Naive thymus-derived CD4-positive, alpha-beta T cell (primary cell): ENCODE data around the gene JAML. TPM values are rescaled to one million over a fixed set of nuclear protein-coding genes. Genes with fewer than 3 reads are reported as not detected.

Experiments used
- ATAC-seq: fragments of 150-1000 bp; cut with Tn5 transposase; 2 replicates; pipeline ENCODE4 v1.10.0; 2021; ENCODE audit warnings: mild to moderate bottlenecking, moderate library complexity
- CTCF ChIA-PET: fragments of 350-600 bp; sonication (Branson Sonifier 250); formaldehyde crosslinking; loops from one replicate; lab custom pipeline; 2021; ENCODE audit warnings: antibody characterized with exemption; lab: Charles Lee
- POLR2A ChIA-PET: fragments of 350-600 bp; sonication (Branson Sonifier 250); formaldehyde crosslinking; loops from one replicate; lab custom pipeline; 2021; ENCODE audit warnings: antibody characterized with exemption, inconsistent platforms; lab: Charles Lee
- DNase-seq, 9 donors: peaks; one replicate each; pipeline versions ENCODE4 v3.0.0 to v3.0.0-alpha.2; 2020 to 2022; ENCODE audit warnings: mixed read lengths in 1 of 9
- H3K27ac ChIP-seq: one replicate; pipeline ENCODE4 v1.7.0; 2013; ENCODE audit warnings: mild to moderate bottlenecking, low read depth, low read length, moderate library complexity
- H3K27me3 ChIP-seq, 2 donors: one replicate each; pipeline ENCODE4 v1.7.0; 2013; ENCODE audit warnings: low read length in 2 of 2, mild to moderate bottlenecking in 2 of 2, moderate library complexity in 2 of 2; ENCODE audit not compliant: control insufficient read depth in 2 of 2, insufficient read depth in 2 of 2
- H3K36me3 ChIP-seq, 3 experiments: 1 replicate in 2 of 3; 2 replicates in 1 of 3; pipeline ENCODE4 v1.7.0; 2013; ENCODE audit warnings: low read length in 3 of 3, mild to moderate bottlenecking in 3 of 3, moderate library complexity in 1 of 3; ENCODE audit not compliant: insufficient read depth in 3 of 3, control insufficient read depth in 2 of 3
- H3K4me1 ChIP-seq, 2 donors: one replicate each; pipeline ENCODE4 v1.7.0; 2013; ENCODE audit warnings: low read length in 2 of 2, mild to moderate bottlenecking in 2 of 2, moderate library complexity in 1 of 2; ENCODE audit not compliant: control insufficient read depth in 2 of 2, insufficient read depth in 2 of 2
- H3K4me3 ChIP-seq: 2 replicates; pipeline ENCODE4 v1.7.0; 2013; ENCODE audit warnings: mild to moderate bottlenecking, low read length
- H3K9me3 ChIP-seq, 3 experiments: 1 replicate in 2 of 3; 2 replicates in 1 of 3; pipeline ENCODE4 v1.7.0; 2013; ENCODE audit warnings: low read length in 3 of 3; ENCODE audit not compliant: control insufficient read depth in 2 of 3
- H3K27ac Mint-ChIP-seq, 9 donors: one replicate each; pipeline ENCODE4 v1.8.0; 2020 to 2022; ENCODE audit warnings: mixed read lengths in 9 of 9, mild to moderate bottlenecking in 8 of 9, moderate library complexity in 5 of 9, inconsistent platforms in 2 of 9
- H3K27me3 Mint-ChIP-seq, 5 donors: one replicate each; pipeline ENCODE4 v1.8.0; 2021 to 2022; ENCODE audit warnings: mixed read lengths in 5 of 5, mild to moderate bottlenecking in 1 of 5
- H3K36me3 Mint-ChIP-seq, 5 donors: one replicate each; pipeline ENCODE4 v1.8.0; 2020 to 2022; ENCODE audit warnings: mixed read lengths in 5 of 5, mild to moderate bottlenecking in 3 of 5, inconsistent platforms in 1 of 5
- H3K4me1 Mint-ChIP-seq, 7 donors: one replicate each; pipeline ENCODE4 v1.8.0; 2020 to 2022; ENCODE audit warnings: mixed read lengths in 7 of 7, mild to moderate bottlenecking in 3 of 7, inconsistent platforms in 1 of 7
- H3K4me3 Mint-ChIP-seq, 10 donors: one replicate each; pipeline ENCODE4 v1.8.0; 2020 to 2022; ENCODE audit warnings: mild to moderate bottlenecking in 10 of 10, mixed read lengths in 10 of 10, moderate library complexity in 6 of 10, inconsistent platforms in 2 of 10
- H3K9me3 Mint-ChIP-seq, 11 donors: one replicate each; pipeline ENCODE4 v1.8.0; 2020 to 2022; ENCODE audit warnings: mixed read lengths in 11 of 11, mild to moderate bottlenecking in 4 of 11, inconsistent platforms in 1 of 11, moderate library complexity in 1 of 11
- intact Hi-C, 2 donors: fragments of 100-400 bp; cut with micrococcal nuclease; formaldehyde crosslinking; loops; one replicate each; pipeline ENCODE4 v1.15.1; 2023
- polyA plus RNA-seq, 2 donors: library from polyadenylated mRNA; unstranded; fragments of 300-500 nt; fragmentation: Illumina TruSeq; gene quantifications; one replicate each; pipeline ENCODE4 v1.2.3, GENCODE V29; 2021
- total RNA-seq, 6 experiments: library from RNA in 5 of 6; stranded (reverse) in 5 of 6; gene quantifications; 1 replicate in 5 of 6; 2 replicates in 1 of 6; pipeline ENCODE4 v1.2.3 and lab custom pipeline; 2021 to 2026

JAML gene
- total and polyA plus RNA-seq, 7 experiments from 2014 or later: 64.3 to 195 (median 118) TPM

DNA sequence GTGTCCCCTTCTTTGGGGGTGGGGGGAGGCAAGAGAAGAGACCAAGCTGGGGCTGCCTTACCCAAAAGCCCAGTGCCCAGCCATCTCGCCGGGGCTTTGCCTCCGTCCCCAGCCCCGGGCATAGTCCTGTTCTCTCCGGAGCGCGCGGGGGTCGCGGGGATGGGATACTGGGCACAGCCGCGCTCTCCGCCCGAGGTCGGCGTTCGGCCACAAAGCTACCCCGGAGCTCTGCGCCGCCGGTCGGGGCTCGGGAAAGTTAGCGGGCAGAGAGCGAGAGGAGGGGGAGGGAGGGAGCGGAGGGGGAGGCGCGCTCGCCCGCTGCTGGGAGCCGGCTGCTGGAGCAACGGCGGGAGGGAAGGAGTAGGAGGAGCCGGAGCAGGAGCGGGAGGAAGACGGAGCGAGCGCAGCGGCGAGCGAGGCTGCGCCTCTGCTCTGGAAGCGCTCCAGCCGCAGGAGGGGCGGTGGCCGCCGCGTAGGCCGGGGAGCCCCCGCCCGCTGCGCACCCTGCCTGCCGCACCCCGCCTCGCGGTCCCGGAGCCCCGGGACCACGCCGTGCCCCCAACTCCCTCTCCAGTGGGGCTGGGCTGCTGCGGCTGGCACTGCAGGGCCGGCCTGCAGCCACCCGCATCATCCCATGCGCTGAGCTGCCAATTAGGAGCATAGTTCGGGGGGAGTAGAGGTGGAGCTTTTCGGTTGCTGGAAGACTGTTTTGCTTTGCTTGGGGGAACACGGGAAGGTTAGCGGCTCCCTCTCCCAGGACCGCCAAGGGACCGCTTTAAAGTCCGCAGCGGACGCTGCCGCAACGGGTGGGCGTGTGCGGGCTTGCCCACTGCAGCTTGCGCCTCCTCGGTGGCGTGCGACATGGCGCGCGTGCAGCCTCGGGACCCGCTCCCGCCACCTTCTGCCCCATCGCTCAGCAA, 72.0 kb downstream of the JAML start, which contains the start of gene SCN4B:
TSS of gene SCN4B (minus strand) at position 272 of the 920 bp plus-strand sequence. CDS start at position 122, 150 bp downstream.
- intact Hi-C loops: no loop called here
- H3K27ac Mint-ChIP-seq: no peak within 1 kb of the TSS
- H3K36me3 ChIP-seq: no peaks in the 10 kb centered on the region
- no peaks in the 10 kb centered on the region for H3K36me3 Mint-ChIP-seq
- H3K9me3 Mint-ChIP-seq: no peaks in the 10 kb centered on the region
- ChIA-PET POLR2A (no interaction called here), CTCF (no interaction called here)
- H3K9me3 ChIP-seq: no peaks in the 10 kb centered on the region
- ATAC-seq (peak; percentile 58), DNase-seq (peak in 2 of 9 donors; percentile 12 to 44)
- peak within 1 kb of the TSS; percentile 52 for H3K4me3 ChIP-seq
- H3K27me3 ChIP-seq: peaks cover 6 to 16% of the 10 kb centered on the region in 2 donors
- H3K27ac ChIP-seq: no peak within 1 kb of the TSS
- peaks cover 52 to 94% (median 59%) of the 10 kb centered on the region in 5 donors for H3K27me3 Mint-ChIP-seq
- H3K4me1 ChIP-seq: peaks cover 0 to 3% of the 10 kb centered on the region in 2 donors
- peak within 1 kb of the TSS; percentile 43 to 80 (median 64) for H3K4me3 Mint-ChIP-seq
- peaks cover 6 to 18% (median 11%) of the 10 kb centered on the region in 7 donors for H3K4me1 Mint-ChIP-seq

DNA sequence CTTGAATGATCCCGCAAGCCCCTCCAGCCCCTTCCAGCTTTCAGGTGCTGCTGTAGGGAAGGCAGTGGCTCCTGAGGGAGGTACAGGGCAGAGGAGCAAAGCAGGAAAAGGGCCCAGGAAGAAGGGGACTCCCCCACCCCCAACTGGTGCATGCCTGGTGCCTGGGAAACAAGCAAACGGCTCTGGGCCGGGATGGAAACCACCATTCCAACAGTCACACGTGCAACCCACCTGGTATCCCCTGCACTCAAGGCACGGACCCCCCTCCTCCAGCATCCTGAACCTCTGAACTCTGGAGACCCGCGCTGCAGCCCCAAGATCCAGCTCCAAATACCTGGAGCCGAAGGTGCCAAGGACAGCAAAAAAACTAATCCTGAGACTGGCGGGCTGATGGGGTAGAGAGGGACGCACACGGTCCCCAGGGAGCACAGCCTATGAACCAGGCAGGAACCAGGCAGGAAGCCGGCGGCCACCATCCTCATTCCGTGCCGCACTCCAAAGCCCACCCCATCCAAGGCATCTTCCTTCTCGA, 72.7 kb downstream of the JAML start:
- CTCF ChIA-PET: interaction anchor here (0.6 kb wide), 1 partner anchor 91 kb away, joined by 3 read pairs; no protein-coding TSS in a partner anchor
- Mint-ChIP-seq H3K36me3 (no peaks in the 10 kb centered on the region), H3K4me3 (peak overlapping the region in 7 of 10 donors; percentile 18 to 75 (median 32))

DNA sequence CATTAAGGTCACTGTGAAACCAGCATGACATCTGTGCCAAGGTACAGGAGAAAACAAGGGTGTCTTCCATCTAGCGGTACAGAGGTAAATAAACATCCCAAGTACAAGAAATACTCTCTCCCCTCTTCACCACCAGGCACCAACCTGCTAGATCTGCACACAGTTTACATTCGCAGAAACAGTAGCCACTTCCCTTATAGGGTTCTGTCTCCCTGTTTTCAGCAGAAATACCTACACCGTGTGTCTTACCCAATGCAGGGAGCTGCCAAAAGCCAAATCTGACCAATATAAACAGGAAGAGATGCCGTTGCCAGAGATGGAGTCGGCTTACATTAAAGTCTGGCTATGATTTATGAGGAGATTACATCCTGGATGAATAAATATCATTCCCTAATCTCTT, 73.4 kb downstream of the JAML start:
- Mint-ChIP-seq H3K27ac (no peak overlapping the region), H3K36me3 (no peaks in the 10 kb centered on the region), H3K4me1 (peaks cover 0 to 12% (median 8%) of the 10 kb centered on the region in 7 donors), H3K27me3 (peaks cover 41 to 89% (median 56%) of the 10 kb centered on the region in 5 donors), H3K9me3 (no peaks in the 10 kb centered on the region), H3K4me3 (peak overlapping the region in 5 of 10 donors; percentile 5 to 50 (median 24))
- no peaks in the 10 kb centered on the region for H3K36me3 ChIP-seq
- DNase-seq: no peak
- ChIA-PET POLR2A (no interaction called here), CTCF (interaction anchor here (0.6 kb wide), 1 partner anchor 92 kb away, joined by 3 read pairs; no protein-coding TSS in a partner anchor)
- no peak overlapping the region for H3K27ac ChIP-seq
- H3K9me3 ChIP-seq: no peaks in the 10 kb centered on the region
- intact Hi-C loops: no loop called here
- H3K4me3 ChIP-seq: no peak overlapping the region
- peaks cover 5 to 16% of the 10 kb centered on the region in 2 donors for H3K27me3 ChIP-seq
- ATAC-seq: no peak
- peaks cover 0 to 3% of the 10 kb centered on the region in 2 donors for H3K4me1 ChIP-seq

More for the DNA sequence above, 72.7 kb downstream of the JAML start:
- H3K9me3 ChIP-seq: no peaks in the 10 kb centered on the region
- Mint-ChIP-seq H3K4me1 (peaks cover 6 to 17% (median 11%) of the 10 kb centered on the region in 7 donors), H3K9me3 (no peaks in the 10 kb centered on the region), H3K27me3 (peaks cover 45 to 94% (median 59%) of the 10 kb centered on the region in 5 donors), H3K27ac (no peak overlapping the region)
- no peak overlapping the region for H3K4me3 ChIP-seq
- ATAC-seq: no peak
- no peaks in the 10 kb centered on the region for H3K36me3 ChIP-seq
- H3K27ac ChIP-seq: no peak overlapping the region
- intact Hi-C loops: no loop called here
- H3K4me1 ChIP-seq: peaks cover 0 to 3% of the 10 kb centered on the region in 2 donors
- POLR2A ChIA-PET: no interaction called here
- DNase-seq: no peak
- peaks cover 2 to 16% of the 10 kb centered on the region in 2 donors for H3K27me3 ChIP-seq

DNA sequence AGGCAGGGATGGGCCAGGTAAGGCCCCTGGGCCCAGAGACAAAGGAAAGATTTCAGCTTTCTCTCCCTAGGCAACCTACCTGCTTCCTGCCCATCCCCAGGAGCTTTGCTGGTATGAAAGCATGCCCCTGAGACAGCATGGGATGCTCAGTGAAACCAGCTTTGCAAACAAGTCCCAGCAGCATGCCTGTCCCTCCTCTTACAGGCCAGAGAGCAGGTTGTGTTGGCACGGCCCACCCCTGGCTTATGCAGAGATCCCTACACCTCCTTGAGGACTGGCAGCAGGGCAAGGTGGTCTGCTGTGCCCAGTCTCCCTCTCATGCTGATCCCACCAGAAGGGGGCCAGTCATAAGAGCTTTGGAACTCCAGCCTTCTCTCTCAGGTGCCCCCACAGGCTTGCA, 75.3 kb downstream of the JAML start:
- peaks cover 0 to 18% (median 11%) of the 10 kb centered on the region in 7 donors for H3K4me1 Mint-ChIP-seq
- no peaks in the 10 kb centered on the region for H3K36me3 Mint-ChIP-seq
- no peak overlapping the region for H3K4me3 ChIP-seq
- intact Hi-C loops: loop anchor here in 1 of 2 donors (5.0 kb wide), 1 partner anchor 208 kb away; the partner anchor contains the start of gene UBE4A
- no peak overlapping the region for H3K27ac Mint-ChIP-seq
- no peaks in the 10 kb centered on the region for H3K36me3 ChIP-seq
- H3K9me3 ChIP-seq: no peaks in the 10 kb centered on the region
- peaks cover 0 to 3% of the 10 kb centered on the region in 2 donors for H3K4me1 ChIP-seq
- peaks cover 30 to 79% (median 47%) of the 10 kb centered on the region in 5 donors for H3K27me3 Mint-ChIP-seq
- no peak for ATAC-seq
- H3K4me3 Mint-ChIP-seq: no peak overlapping the region
- ChIA-PET CTCF (interaction anchor here (0.9 kb wide), 1 partner anchor 29 kb away, joined by 3 read pairs; no protein-coding TSS in a partner anchor), POLR2A (no interaction called here)
- H3K9me3 Mint-ChIP-seq: no peaks in the 10 kb centered on the region
- DNase-seq: no peak
- no peak overlapping the region for H3K27ac ChIP-seq
- peaks cover 5 to 16% of the 10 kb centered on the region in 2 donors for H3K27me3 ChIP-seq

DNA sequence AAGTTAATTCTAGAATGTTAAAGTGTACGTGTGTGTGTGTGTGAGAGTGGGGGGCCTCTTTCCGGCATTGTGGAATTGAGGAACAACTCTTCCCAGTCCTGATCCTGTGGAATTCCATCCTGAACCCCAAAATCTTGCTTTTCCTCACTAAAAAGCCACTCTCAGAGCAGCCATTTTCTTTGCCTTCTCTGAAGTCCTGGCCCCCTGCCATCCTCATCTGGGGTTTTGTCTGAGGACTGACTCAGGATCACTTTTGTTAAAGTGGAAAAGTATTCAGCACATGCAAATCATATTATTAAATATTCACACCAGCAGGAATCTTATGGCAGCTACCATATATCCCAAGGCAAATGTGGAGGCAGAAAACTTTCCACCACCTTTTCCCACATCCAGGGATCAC, 76.0 kb downstream of the JAML start:
- intact Hi-C loops: loop anchor here in 1 of 2 donors (5.0 kb wide), 1 partner anchor 208 kb away; the partner anchor contains the start of gene UBE4A
- Mint-ChIP-seq H3K4me3 (no peak overlapping the region), H3K36me3 (no peaks in the 10 kb centered on the region), H3K4me1 (peaks cover 0 to 17% (median 9%) of the 10 kb centered on the region in 7 donors), H3K27ac (no peak overlapping the region), H3K27me3 (peaks cover 30 to 79% (median 47%) of the 10 kb centered on the region in 5 donors), H3K9me3 (no peaks in the 10 kb centered on the region)
- no peak overlapping the region for H3K27ac ChIP-seq
- DNase-seq: no peak
- H3K4me3 ChIP-seq: no peak overlapping the region
- no peaks in the 10 kb centered on the region for H3K36me3 ChIP-seq
- ChIA-PET POLR2A (no interaction called here), CTCF (interaction anchor here (0.6 to 1.3 kb wide), 3 partner anchors 12 to 29 kb away, joined by 3 to 8 read pairs (median 3); no protein-coding TSS in a partner anchor)
- no peaks in the 10 kb centered on the region for H3K9me3 ChIP-seq
- H3K27me3 ChIP-seq: peaks cover 5 to 9% of the 10 kb centered on the region in 2 donors
- ATAC-seq: no peak
- H3K4me1 ChIP-seq: peaks cover 0 to 3% of the 10 kb centered on the region in 2 donors

DNA sequence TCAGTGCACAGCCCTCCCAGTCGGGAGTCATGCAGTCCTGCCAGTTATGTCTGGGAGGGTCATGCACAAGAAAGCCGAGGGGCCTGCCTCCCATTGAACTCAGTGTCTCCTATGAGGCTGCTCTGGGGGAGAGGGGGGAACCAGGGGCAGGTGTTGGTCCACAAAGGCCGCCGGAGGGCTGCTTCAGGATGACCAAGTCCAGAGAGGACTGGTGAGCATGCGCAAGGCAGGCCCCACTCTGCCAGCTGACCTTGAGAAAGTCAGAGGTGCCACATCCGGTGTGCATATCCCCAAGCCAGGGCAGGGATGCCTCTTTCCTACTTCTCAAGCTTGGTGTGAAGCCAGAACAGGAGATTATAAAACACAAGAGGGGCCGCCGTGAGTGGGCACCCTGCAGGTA, 76.6 kb downstream of the JAML start:
- intact Hi-C loops: loop anchor here in 1 of 2 donors (5.0 kb wide), 1 partner anchor 209 kb away; the partner anchor contains the start of gene UBE4A
- CTCF ChIA-PET: interaction anchor here (0.6 to 1.3 kb wide), 2 partner anchors 12 to 23 kb away, joined by 3 to 8 read pairs; no protein-coding TSS in a partner anchor
- H3K27me3 Mint-ChIP-seq: peaks cover 30 to 78% (median 48%) of the 10 kb centered on the region in 5 donors
- ATAC-seq (no peak), DNase-seq (no peak)
- H3K36me3 Mint-ChIP-seq: no peaks in the 10 kb centered on the region
- POLR2A ChIA-PET: no interaction called here
- H3K27me3 ChIP-seq: peaks cover 5 to 8% of the 10 kb centered on the region in 2 donors
- H3K27ac ChIP-seq: no peak overlapping the region
- no peaks in the 10 kb centered on the region for H3K9me3 Mint-ChIP-seq
- H3K27ac Mint-ChIP-seq: no peak overlapping the region
- H3K4me3 Mint-ChIP-seq: no peak overlapping the region
- H3K4me3 ChIP-seq: no peak overlapping the region
- H3K4me1 Mint-ChIP-seq: peaks cover 0 to 13% (median 5%) of the 10 kb centered on the region in 7 donors
- no peaks in the 10 kb centered on the region for H3K9me3 ChIP-seq
- H3K4me1 ChIP-seq: peaks cover 0 to 2% of the 10 kb centered on the region in 2 donors
- H3K36me3 ChIP-seq: no peaks in the 10 kb centered on the region
